K562 (cell line): ENCODE data around the gene EIF3K. TPM values are rescaled to one million over a fixed set of nuclear protein-coding genes. Genes with fewer than 3 reads are reported as not detected.

Experiments used
- ARHGAP35 ChIP-seq: fragments of 450-650 bp; IDR thresholded peaks from 2 replicates; pipeline ENCODE4 v1.6.1; 2018; ENCODE audit not compliant: partially characterized antibody
- CBFA2T2 ChIP-seq: fragments of 450-650 bp; conservative IDR thresholded peaks from 2 replicates; pipeline ENCODE4 v1.6.1; 2017; ENCODE audit warnings: mild to moderate bottlenecking
- CBFB ChIP-seq: sonication (generic); formaldehyde crosslinking; IDR thresholded peaks from 2 replicates; pipeline ENCODE4 v1.4.0; 2020; ENCODE audit warnings: mild to moderate bottlenecking, missing genetic modification reagents
- KDM1A ChIP-seq, 2 experiments: fragments of 450-650 bp; IDR thresholded peaks; 2 replicates each; pipeline ENCODE4 v1.6.1; 2016; ENCODE audit warnings: mild to moderate bottlenecking in 2 of 2
- KLF10 ChIP-seq: fragments of 250-450 bp; sonication (Bioruptor Pico); IDR thresholded peaks from 2 replicates; pipeline ENCODE4 v1.6.1; 2021; ENCODE audit warnings: matching md5 sums
- NFRKB ChIP-seq: fragments of 450-650 bp; IDR thresholded peaks from 2 replicates; pipeline ENCODE4 v1.6.1; 2016; ENCODE audit warnings: low read depth
- PURB ChIP-seq: sonication (generic); formaldehyde crosslinking; IDR thresholded peaks from 2 replicates; pipeline ENCODE4 v1.9.0; 2021; ENCODE audit warnings: low read depth, mild to moderate bottlenecking, missing genetic modification reagents
- RB1 ChIP-seq: fragments of 450-650 bp; IDR thresholded peaks from 2 replicates; pipeline ENCODE4 v1.6.1; 2017; ENCODE audit warnings: low read depth, mild to moderate bottlenecking
- SMARCB1 ChIP-seq: IDR thresholded peaks from 2 replicates; pipeline ENCODE4 v1.6.1; 2011; ENCODE audit warnings: improper control_type of control experiment, low read depth; ENCODE audit not compliant: insufficient read length
- SMARCC2 ChIP-seq: fragments of 450-650 bp; IDR thresholded peaks from 2 replicates; pipeline ENCODE4 v1.6.1; 2017; ENCODE audit warnings: antibody characterized with exemption, moderate library complexity, mild to moderate bottlenecking, low read depth
- TSC22D4 ChIP-seq: fragments of 450-650 bp; IDR thresholded peaks from 2 replicates; pipeline ENCODE4 v1.6.1; 2016; ENCODE audit warnings: missing genetic modification characterization, missing biosample characterization, control low read depth
- ZC3H11A ChIP-seq: IDR thresholded peaks from 2 replicates; pipeline ENCODE4 v1.6.1; 2012; ENCODE audit warnings: low read depth, low read length, improper control_type of control experiment
- ZNF436 ChIP-seq: fragments of 250-450, 450-650 bp; sonication (Bioruptor Pico); formaldehyde crosslinking; IDR thresholded peaks from 2 replicates; pipeline ENCODE4 v1.7.0; 2020; ENCODE audit warnings: mild to moderate bottlenecking
- ZNF696 ChIP-seq: fragments of 250-450 bp; sonication (Bioruptor Pico); conservative IDR thresholded peaks from 2 replicates; pipeline ENCODE4 v1.4.0; 2020; ENCODE audit warnings: mild to moderate bottlenecking, moderate library complexity
- polyA plus RNA-seq, 8 experiments: library from polyadenylated mRNA; depleted of rRNA in 4 of 8; stranded (reverse) in 5 of 8; unstranded in 3 of 8; fragments of >200 nt; fragmentation: Nextera tagmentation in 2 of 8; fragmentation: Illumina TruSeq in 1 of 8; extraction: Ambion mirVana in 2 of 8; extraction: Trizol in 1 of 8; gene quantifications; 2 replicates each; pipeline versions ENCODE4 v1.2.1 to v1.2.3, GENCODE V29; 2011 to 2014; ENCODE audit warnings: inconsistent platforms in 1 of 8, missing spikeins in 1 of 8
- total RNA-seq, 7 experiments: library from RNA; depleted of rRNA in 6 of 7; stranded (reverse); fragments of >200 nt in 6 of 7; fragmentation: Illumina TruSeq in 2 of 7; extraction: Trizol in 2 of 7; gene quantifications; 2 replicates each; pipeline versions ENCODE4 v1.2.1 to v1.2.3, GENCODE V29; 2011 to 2021; ENCODE audit warnings: low replicate concordance in 1 of 7
- TF ChIP-seq, protein P1 (sequence below): fragments of 200-800 bp; sonication (Bioruptor generic); IDR thresholded peaks from 2 replicates; pipeline ENCODE4 v1.6.1; 2017; ENCODE audit warnings: missing genetic modification characterization, missing compliant biosample characterization
- TF ChIP-seq, protein P2 (sequence below): fragments of 450-650 bp; formaldehyde crosslinking; IDR thresholded peaks from 2 replicates; pipeline ENCODE4 v1.4.0; 2020; ENCODE audit warnings: mild to moderate bottlenecking, moderate library complexity
- TF ChIP-seq, protein P3 (sequence below), 2 experiments: fragments of 250-450 bp in 1 of 2; fragments of 450-650 bp in 1 of 2; sonication (Bioruptor Pico) in 1 of 2; IDR thresholded peaks; 2 replicates each; pipeline versions ENCODE4 v1.6.1 to v1.8.0; 2016 to 2021; ENCODE audit warnings: mild to moderate bottlenecking in 2 of 2, moderate library complexity in 2 of 2, missing compliant biosample characterization in 1 of 2, missing genetic modification characterization in 1 of 2

EIF3K gene
- total and polyA plus RNA-seq, 9 of the 15 experiments (the other 6 are each of a cell fraction or from before 2014, with no cell fraction given), result 387 to 1,827 (median 733) TPM

DNA sequence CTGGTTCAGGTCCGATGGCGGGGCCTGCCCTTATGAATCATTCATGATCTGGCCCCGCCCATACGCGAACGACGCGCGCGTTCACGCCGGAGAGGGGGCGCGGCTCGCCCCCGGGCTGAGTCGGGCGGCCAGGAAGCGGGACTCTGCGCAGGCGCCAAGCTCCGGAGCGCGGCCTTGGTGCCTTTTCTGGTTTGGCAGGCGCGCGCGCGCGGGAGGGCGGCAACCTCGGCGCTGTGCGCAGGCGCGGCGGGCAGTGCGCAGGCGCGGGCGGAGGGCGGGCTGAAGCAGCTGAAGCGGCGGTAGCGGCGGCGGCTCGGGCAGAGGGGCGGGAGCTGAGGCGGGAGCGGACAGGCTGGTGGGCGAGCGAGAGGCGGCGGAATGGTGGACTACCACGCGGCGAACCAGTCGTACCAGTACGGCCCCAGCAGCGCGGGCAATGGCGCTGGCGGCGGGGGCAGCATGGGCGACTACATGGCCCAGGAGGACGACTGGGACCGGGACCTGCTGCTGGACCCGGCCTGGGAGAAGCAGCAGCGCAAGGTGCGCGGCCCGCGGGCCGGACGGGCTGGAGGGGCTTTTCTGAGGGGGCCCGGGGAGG, 28.5 kb downstream of the EIF3K start, which contains the start of gene ACTN4 (continued):
- TF ChIP-seq, protein P1, sequence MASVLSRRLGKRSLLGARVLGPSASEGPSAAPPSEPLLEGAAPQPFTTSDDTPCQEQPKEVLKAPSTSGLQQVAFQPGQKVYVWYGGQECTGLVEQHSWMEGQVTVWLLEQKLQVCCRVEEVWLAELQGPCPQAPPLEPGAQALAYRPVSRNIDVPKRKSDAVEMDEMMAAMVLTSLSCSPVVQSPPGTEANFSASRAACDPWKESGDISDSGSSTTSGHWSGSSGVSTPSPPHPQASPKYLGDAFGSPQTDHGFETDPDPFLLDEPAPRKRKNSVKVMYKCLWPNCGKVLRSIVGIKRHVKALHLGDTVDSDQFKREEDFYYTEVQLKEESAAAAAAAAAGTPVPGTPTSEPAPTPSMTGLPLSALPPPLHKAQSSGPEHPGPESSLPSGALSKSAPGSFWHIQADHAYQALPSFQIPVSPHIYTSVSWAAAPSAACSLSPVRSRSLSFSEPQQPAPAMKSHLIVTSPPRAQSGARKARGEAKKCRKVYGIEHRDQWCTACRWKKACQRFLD (CRISPR knock-in tag), result peak; percentile 90
- TF ChIP-seq CBFB (CRISPR knock-in tag) (no peak; the same call in 1 of the 2 replicates), ZC3H11A (no peak), SMARCC2 (no peak), TSC22D4 (tag) (no peak), ZNF696 (CRISPR knock-in tag) (no peak), KDM1A (IDR thresholded peaks at IDR 0.05) (no peak), SMARCB1 (no peak), KLF10 (CRISPR knock-in tag) (no peak), NFRKB (no peak), CBFA2T2 (no peak), RB1 (peak; percentile 96), ARHGAP35 (no peak), PURB (CRISPR knock-in tag) (no peak), ZNF436 (CRISPR knock-in tag) (no peak; the same call in 1 of the 2 replicates)
- TF ChIP-seq, protein P2, sequence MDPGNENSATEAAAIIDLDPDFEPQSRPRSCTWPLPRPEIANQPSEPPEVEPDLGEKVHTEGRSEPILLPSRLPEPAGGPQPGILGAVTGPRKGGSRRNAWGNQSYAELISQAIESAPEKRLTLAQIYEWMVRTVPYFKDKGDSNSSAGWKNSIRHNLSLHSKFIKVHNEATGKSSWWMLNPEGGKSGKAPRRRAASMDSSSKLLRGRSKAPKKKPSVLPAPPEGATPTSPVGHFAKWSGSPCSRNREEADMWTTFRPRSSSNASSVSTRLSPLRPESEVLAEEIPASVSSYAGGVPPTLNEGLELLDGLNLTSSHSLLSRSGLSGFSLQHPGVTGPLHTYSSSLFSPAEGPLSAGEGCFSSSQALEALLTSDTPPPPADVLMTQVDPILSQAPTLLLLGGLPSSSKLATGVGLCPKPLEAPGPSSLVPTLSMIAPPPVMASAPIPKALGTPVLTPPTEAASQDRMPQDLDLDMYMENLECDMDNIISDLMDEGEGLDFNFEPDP (CRISPR knock-in tag), result no peak
- TF ChIP-seq, protein P3, sequence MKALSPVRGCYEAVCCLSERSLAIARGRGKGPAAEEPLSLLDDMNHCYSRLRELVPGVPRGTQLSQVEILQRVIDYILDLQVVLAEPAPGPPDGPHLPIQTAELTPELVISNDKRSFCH (CRISPR knock-in tag; IDR thresholded peaks at IDR 0.05), result no peak
- TF ChIP-seq, protein P3 (tag; IDR thresholded peaks at IDR 0.05), result no peak
